ENCODE data around the gene KCNN3. TPM values are rescaled to one million over a fixed set of nuclear protein-coding genes. Genes with fewer than 3 reads are reported as not detected.
A peak's percentile ranks its signal among the peaks of the same experiment; 100 is the strongest.

KCNN3 gene
- total RNA-seq, 1 experiment from 2014 or later = not detected

DNA sequence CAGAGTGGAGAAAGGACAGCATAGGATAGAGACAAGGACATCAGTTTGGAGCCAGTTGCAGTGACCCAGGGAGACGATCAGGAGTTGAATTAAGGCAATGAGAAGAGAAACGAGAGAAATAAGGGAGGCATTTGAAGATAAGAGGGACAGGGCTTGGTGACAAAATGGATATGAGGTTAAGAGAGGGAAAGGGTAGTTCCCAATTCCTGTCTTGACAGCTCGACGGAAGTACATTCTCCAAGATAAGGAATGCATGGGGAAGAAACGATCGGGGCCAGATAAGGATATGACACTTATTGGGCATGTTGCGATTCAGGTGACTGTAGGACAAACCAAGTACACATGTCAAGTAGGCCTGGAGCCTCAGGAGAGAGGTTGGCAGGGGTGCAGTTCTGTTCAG lies 18.7 kb upstream of the KCNN3 start:
- no peak for DNase-seq (ENCODE audit: low read depth in 1 of 2, low spot score in 2 of 2)
- Histone ChIP-seq H3K9me3 (replicated peaks) (no peaks in the 10 kb centered on the region), H3K4me1 (replicated peaks) (peaks cover 13% of the 10 kb centered on the region), H3K4me3 (no peak overlapping the region), H3K36me3 (no peaks in the 10 kb centered on the region), H3K27ac (no peak overlapping the region), H3K27me3 (replicated peaks) (peaks cover 33% of the 10 kb centered on the region)

- H3K36me3 ChIP-seq = no peaks in the 10 kb centered on the region
- no peak for DNase-seq (ENCODE audit: low read depth in 1 of 2, low spot score in 2 of 2)
- H3K27me3 ChIP-seq (replicated peaks) = peaks cover 35% of the 10 kb centered on the region
- H3K9me3 ChIP-seq (replicated peaks) = no peaks in the 10 kb centered on the region
- H3K27ac ChIP-seq = no peak overlapping the region
- H3K4me1 ChIP-seq (replicated peaks) = peaks cover 13% of the 10 kb centered on the region
- H3K4me3 ChIP-seq = no peak overlapping the region
Measured at GRCh38 chr1:154886281-154887015, 16.4 kb upstream of the KCNN3 start.

GRCh38 chr1:154884869-154885701 lies 15.0 kb upstream of the KCNN3 start:
- Histone ChIP-seq H3K4me3 (no peak overlapping the region), H3K4me1 (replicated peaks) (peaks cover 13% of the 10 kb centered on the region), H3K9me3 (replicated peaks) (no peaks in the 10 kb centered on the region; the same call in 1 of the 2 replicates), H3K27ac (no peak overlapping the region), H3K27me3 (replicated peaks) (peaks cover 42% of the 10 kb centered on the region), H3K36me3 (no peaks in the 10 kb centered on the region)
- DNase-seq (ENCODE audit: low read depth in 1 of 2, low spot score in 2 of 2) = peak; percentile 65

DNA sequence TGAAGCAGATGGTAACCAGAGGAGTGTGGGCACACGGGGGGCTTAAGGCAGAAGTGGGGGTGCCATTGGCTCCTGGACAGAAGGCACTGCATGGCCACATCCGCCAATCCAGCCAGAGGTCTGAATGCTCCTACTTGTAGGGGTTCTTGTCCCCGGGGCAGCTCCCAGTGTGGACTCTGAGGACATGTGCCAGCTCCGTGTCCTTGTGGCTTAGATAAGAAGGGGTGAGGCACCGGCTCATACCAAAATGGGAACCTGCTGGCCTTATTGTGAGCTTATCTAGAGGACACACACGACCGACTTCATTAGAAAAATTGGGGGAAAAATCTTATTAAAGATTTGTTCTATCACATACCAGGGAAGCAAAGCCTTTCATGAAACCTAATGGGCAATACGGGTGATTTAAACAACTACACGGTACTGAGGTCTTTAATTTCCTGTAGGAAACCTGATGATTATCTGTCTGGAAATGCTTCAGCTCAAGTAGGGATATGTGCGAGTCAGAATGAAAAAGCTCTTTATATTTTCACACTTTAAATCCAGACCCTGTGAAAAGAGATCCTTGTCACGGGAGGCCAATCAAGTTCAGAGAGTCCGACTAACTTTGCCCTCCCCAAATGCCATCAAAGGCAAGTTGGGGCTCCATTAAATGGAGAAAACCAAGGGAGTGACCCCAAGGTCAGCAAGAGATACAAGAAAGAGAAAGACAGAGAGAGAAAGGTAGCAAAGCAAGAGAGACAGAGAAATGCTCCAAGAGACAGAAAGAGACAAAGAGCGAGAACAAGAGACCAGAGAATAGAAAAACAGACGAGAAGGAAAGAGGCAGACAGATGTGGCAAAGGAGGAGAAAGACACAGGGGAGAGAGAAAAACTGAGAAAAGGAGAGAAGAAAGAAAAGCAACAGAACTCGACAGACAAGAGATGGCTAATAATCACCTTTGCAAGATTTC lies 14.1 kb upstream of the KCNN3 start:
- no peak for DNase-seq (ENCODE audit: low read depth in 1 of 2, low spot score in 2 of 2)
- Histone ChIP-seq H3K36me3 (no peaks in the 10 kb centered on the region), H3K4me3 (no peak overlapping the region), H3K4me1 (replicated peaks) (peaks cover 13% of the 10 kb centered on the region), H3K27me3 (replicated peaks) (peaks cover 43% of the 10 kb centered on the region), H3K27ac (no peak overlapping the region), H3K9me3 (replicated peaks) (no peaks in the 10 kb centered on the region; the same call in 1 of the 2 replicates)

- no peaks in the 10 kb centered on the region; the same call in 1 of the 2 replicates for H3K9me3 ChIP-seq (replicated peaks)
- no peak overlapping the region for H3K4me3 ChIP-seq
- DNase-seq (ENCODE audit: low read depth in 1 of 2, low spot score in 2 of 2) = no peak
- peaks cover 17% of the 10 kb centered on the region for H3K4me1 ChIP-seq (replicated peaks)
- peaks cover 44% of the 10 kb centered on the region for H3K27me3 ChIP-seq (replicated peaks)
- H3K27ac ChIP-seq = no peak overlapping the region
- H3K36me3 ChIP-seq = no peaks in the 10 kb centered on the region
Measured at GRCh38 chr1:154881820-154882535, 11.9 kb upstream of the KCNN3 start.

DNA sequence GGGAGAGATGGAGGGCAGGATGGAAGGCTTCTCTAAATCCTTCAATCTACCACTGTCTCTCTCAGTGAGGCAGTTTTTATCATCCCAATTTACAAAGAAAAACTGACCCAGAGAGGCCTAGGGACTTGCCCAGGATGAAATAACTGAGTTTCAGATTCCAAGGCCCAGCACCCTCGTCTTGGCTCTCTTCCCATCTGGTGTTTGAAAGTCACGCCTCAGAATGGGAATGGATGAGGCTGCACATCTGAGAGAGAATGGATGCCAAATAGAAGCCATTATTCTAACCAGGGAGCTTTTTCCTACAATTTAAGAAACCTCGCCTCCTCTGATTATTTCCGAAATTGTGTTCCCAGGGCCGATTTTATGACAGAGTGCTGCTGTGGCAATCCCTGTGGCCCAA lies 10.6 kb upstream of the KCNN3 start:
- peaks cover 44% of the 10 kb centered on the region for H3K27me3 ChIP-seq (replicated peaks)
- H3K4me1 ChIP-seq (replicated peaks) = peaks cover 9% of the 10 kb centered on the region
- DNase-seq (ENCODE audit: low read depth in 1 of 2, low spot score in 2 of 2) = no peak
- H3K4me3 ChIP-seq = no peak overlapping the region
- H3K27ac ChIP-seq = no peak overlapping the region
- H3K36me3 ChIP-seq = no peaks in the 10 kb centered on the region
- H3K9me3 ChIP-seq (replicated peaks) = no peaks in the 10 kb centered on the region; the same call in 1 of the 2 replicates

GRCh38 chr1:154879038-154879421 lies 8.9 kb upstream of the KCNN3 start:
- H3K36me3 ChIP-seq = no peaks in the 10 kb centered on the region
- no peaks in the 10 kb centered on the region; the same call in 1 of the 2 replicates for H3K9me3 ChIP-seq (replicated peaks)
- no peak overlapping the region for H3K4me3 ChIP-seq
- peaks cover 36% of the 10 kb centered on the region for H3K27me3 ChIP-seq (replicated peaks)
- DNase-seq (ENCODE audit: low read depth in 1 of 2, low spot score in 2 of 2) = no peak
- no peak overlapping the region for H3K27ac ChIP-seq
- H3K4me1 ChIP-seq (replicated peaks) = peaks cover 4% of the 10 kb centered on the region; the same call in 1 of the 2 replicates

GRCh38 chr1:154878371-154879037 lies 8.4 kb upstream of the KCNN3 start:
- Histone ChIP-seq H3K4me1 (replicated peaks) (peaks cover 4% of the 10 kb centered on the region; the same call in 1 of the 2 replicates), H3K27ac (no peak overlapping the region), H3K4me3 (no peak overlapping the region), H3K36me3 (no peaks in the 10 kb centered on the region), H3K27me3 (replicated peaks) (peaks cover 31% of the 10 kb centered on the region), H3K9me3 (replicated peaks) (no peaks in the 10 kb centered on the region; the same call in 1 of the 2 replicates)
- peak; percentile 44 to 78 for DNase-seq (ENCODE audit: low read depth in 1 of 2, low spot score in 2 of 2)

DNA sequence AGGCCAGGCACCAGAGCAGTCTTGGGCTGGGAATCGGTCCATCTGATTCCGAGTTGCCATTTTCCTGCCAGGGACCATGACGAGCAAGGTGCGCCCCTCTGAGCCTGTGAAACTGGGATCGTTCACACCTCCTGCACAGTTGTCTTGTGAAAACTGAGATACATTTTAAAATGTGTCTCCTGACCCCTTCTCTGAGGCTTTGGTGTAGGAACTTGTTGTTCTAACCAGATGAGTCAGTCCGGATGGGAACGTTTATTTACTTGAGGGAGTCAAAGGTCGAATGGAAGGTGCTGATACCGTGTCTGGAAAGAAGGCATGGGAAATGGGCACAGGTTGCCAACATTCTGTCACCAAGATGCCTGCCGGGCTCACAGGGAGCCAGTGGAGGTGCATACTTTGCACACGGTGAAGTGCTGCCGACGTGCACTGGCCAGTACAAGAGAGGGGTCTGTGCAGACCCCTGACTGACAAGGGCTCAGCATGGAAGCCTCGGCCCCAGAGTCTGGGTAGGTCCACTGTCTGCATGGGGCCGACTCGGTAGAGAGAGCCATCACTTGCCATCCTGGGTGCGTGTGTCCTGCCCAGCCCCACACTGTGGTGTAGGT lies 7.4 kb upstream of the KCNN3 start:
- no peak for DNase-seq (ENCODE audit: low read depth in 1 of 2, low spot score in 2 of 2)
- peaks cover 4% of the 10 kb centered on the region; the same call in 1 of the 2 replicates for H3K4me1 ChIP-seq (replicated peaks)
- H3K27ac ChIP-seq = no peak overlapping the region
- no peaks in the 10 kb centered on the region for H3K36me3 ChIP-seq
- peaks cover 30% of the 10 kb centered on the region for H3K27me3 ChIP-seq (replicated peaks)
- no peak overlapping the region for H3K4me3 ChIP-seq
- H3K9me3 ChIP-seq (replicated peaks) = no peaks in the 10 kb centered on the region; the same call in 1 of the 2 replicates

DNA sequence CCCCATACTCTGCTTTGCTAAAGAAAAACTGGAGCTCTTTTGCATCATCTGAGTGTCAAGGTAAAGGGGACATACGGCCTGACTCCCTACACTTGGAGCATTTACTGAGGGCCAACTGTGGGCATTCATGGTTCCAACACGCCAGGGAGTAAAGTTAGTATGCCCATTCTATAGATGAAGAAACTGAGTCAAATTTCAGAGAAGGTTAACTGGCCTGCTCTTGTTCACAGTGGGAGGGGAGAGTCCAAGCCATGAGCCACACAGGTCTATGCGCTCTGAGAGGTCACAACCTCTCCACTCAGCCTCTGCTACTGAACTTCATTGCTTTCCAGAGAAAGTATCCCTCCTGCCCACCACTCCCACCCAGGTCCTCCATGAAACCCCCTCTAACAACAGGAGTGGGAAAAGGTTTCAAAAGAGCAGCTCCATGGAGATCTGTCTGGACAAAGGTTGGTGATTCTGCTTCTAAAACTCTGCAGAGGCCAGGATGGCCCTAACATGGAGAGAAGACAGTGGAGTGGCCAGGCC lies 6.8 kb upstream of the KCNN3 start:
- DNase-seq (ENCODE audit: low read depth in 1 of 2, low spot score in 2 of 2) = no peak
- Histone ChIP-seq H3K36me3 (no peaks in the 10 kb centered on the region), H3K27me3 (replicated peaks) (peaks cover 27% of the 10 kb centered on the region)

DNA sequence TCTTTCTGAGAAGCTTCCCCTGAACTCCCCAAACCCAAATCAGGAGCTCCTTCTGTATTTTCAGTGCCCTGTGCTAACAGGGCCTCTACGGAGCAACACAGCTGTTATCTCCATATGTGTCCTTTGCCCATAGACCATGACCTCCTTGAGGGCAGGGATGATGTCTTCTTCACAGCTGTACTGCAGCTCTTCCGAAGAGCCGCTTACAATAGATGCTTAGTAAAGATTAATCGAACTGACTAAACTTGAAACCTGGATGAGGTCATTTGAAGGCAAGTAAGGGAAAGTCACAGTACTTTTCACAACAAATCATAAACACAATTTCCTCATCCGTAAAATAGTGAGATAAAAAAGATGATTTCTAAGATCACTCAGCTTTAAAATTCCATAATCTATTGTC lies 4.4 kb upstream of the KCNN3 start:
- no peaks in the 10 kb centered on the region for H3K9me3 ChIP-seq (replicated peaks)

More for the DNA sequence above, 6.8 kb upstream of the KCNN3 start:
- no peak overlapping the region for H3K27ac ChIP-seq
- H3K9me3 ChIP-seq (replicated peaks) = no peaks in the 10 kb centered on the region; the same call in 1 of the 2 replicates
- peaks cover 4% of the 10 kb centered on the region; the same call in 1 of the 2 replicates for H3K4me1 ChIP-seq (replicated peaks)
- no peak overlapping the region for H3K4me3 ChIP-seq

More for the DNA sequence above, 4.4 kb upstream of the KCNN3 start:
- Histone ChIP-seq H3K36me3 (no peaks in the 10 kb centered on the region), H3K4me3 (no peak overlapping the region), H3K27me3 (replicated peaks) (peaks cover 22% of the 10 kb centered on the region), H3K4me1 (replicated peaks) (peaks cover 16% of the 10 kb centered on the region), H3K27ac (no peak overlapping the region)
- no peak for DNase-seq (ENCODE audit: low read depth in 1 of 2, low spot score in 2 of 2)
